ENCODE data around the gene BATF2. TPM values are rescaled to one million over a fixed set of nuclear protein-coding genes. Genes with fewer than 3 reads are reported as not detected.

BATF2 gene
- total RNA-seq, 2 experiments from 2014 or later: not detected

DNA sequence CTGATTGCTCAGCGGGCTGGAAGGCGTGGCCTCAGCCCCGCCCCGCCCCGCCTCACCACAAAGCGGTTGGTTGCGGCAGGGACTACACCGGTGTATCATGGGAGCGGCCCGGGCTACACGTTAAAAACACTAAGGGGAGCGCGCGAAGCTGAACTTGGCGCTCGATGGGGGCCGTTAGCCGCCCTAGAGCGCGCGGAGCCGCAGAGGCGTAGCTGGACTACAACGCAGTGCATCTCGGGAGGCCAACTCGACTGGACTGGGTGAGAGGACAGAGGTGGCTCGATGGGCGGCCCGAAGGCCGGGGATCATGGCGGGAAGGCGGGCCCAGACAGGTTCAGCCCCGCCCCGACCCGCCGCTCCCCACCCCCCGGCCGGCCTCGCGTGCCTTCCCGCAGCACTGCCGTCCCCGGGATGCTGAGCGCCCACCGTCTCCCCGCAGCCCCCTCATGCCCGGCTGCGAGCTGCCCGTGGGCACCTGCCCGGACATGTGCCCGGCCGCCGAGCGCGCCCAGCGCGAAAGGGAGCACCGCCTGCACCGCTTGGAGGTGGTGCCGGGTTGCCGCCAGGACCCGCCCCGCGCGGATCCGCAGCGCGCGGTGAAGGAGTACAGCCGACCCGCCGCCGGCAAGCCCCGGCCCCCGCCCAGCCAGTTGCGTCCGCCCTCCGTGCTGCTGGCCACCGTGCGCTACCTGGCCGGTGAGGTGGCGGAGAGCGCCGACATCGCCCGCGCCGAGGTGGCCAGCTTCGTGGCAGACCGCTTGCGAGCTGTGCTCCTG is 44.3 kb upstream of the BATF2 start, which contains the start of gene SAC3D1:
Gene SAC3D1, plus strand, starts transcription at position 364 of the 776 bp plus-strand sequence. Its CDS starts 83 bp downstream, at position 447.
- H3K27ac Mint-ChIP-seq: peak within 1 kb of the TSS; percentile 97
- DNase-seq: peak; percentile 95
- TF ChIP-seq, protein P1, sequence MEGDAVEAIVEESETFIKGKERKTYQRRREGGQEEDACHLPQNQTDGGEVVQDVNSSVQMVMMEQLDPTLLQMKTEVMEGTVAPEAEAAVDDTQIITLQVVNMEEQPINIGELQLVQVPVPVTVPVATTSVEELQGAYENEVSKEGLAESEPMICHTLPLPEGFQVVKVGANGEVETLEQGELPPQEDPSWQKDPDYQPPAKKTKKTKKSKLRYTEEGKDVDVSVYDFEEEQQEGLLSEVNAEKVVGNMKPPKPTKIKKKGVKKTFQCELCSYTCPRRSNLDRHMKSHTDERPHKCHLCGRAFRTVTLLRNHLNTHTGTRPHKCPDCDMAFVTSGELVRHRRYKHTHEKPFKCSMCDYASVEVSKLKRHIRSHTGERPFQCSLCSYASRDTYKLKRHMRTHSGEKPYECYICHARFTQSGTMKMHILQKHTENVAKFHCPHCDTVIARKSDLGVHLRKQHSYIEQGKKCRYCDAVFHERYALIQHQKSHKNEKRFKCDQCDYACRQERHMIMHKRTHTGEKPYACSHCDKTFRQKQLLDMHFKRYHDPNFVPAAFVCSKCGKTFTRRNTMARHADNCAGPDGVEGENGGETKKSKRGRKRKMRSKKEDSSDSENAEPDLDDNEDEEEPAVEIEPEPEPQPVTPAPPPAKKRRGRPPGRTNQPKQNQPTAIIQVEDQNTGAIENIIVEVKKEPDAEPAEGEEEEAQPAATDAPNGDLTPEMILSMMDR (IDR thresholded peaks at IDR 0.05): no peak
- H3K4me3 Mint-ChIP-seq: peak within 1 kb of the TSS; percentile 87
- intact Hi-C loops (cut with micrococcal nuclease): no loop called here
- ChIA-PET CTCF (interaction anchor here (1.0 to 2.3 kb wide), 10 partner anchors 8 to 289 kb away, joined by 3 to 18 read pairs (median 5); partner anchors contain the start of genes ARL2 and NAALADL1), POLR2A (interaction anchor here (0.8 to 3.3 kb wide), 12 partner anchors 9 to 456 kb away, joined by 3 to 13 read pairs (median 6); partner anchors contain the start of genes ARL2, CDCA5, SNX15 and ZNHIT2)
- H3K27me3 Mint-ChIP-seq: no peaks in the 10 kb centered on the region
- peaks cover 13% of the 10 kb centered on the region for H3K4me1 Mint-ChIP-seq (ENCODE audit: low read depth)
- peak; percentile 96 for ATAC-seq
- H3K9me3 Mint-ChIP-seq: no peaks in the 10 kb centered on the region
- H3K36me3 Mint-ChIP-seq (ENCODE audit: low read depth): peaks cover 12% of the 10 kb centered on the region

- CTCF ChIA-PET: interaction anchor here (1.1 to 2.3 kb wide), 8 partner anchors 9 to 289 kb away, joined by 4 to 18 read pairs (median 5); partner anchors contain the start of gene ARL2
- H3K27me3 Mint-ChIP-seq: no peaks in the 10 kb centered on the region
- peak overlapping the region; percentile 97 for H3K27ac Mint-ChIP-seq
- TF ChIP-seq, protein P1 (IDR thresholded peaks at IDR 0.05): no peak
- H3K4me1 Mint-ChIP-seq (ENCODE audit: low read depth): peaks cover 13% of the 10 kb centered on the region
- POLR2A ChIA-PET: interaction anchor here (0.8 to 3.3 kb wide), 12 partner anchors 8 to 457 kb away, joined by 3 to 13 read pairs (median 6); partner anchors contain the start of genes ARL2, CDCA5, SNX15 and ZNHIT2
- intact Hi-C loops (cut with micrococcal nuclease): no loop called here
- H3K9me3 Mint-ChIP-seq: no peaks in the 10 kb centered on the region
- peak overlapping the region; percentile 87 for H3K4me3 Mint-ChIP-seq
- DNase-seq (no peak), ATAC-seq (no peak)
- peaks cover 12% of the 10 kb centered on the region for H3K36me3 Mint-ChIP-seq (ENCODE audit: low read depth)
Observed at GRCh38 chr11:65040520-65040846, 43.7 kb upstream of the BATF2 start.

- Mint-ChIP-seq H3K9me3 (no peaks in the 10 kb centered on the region), H3K27ac (no peak overlapping the region), H3K36me3 (ENCODE audit: low read depth) (no peaks in the 10 kb centered on the region), H3K4me1 (ENCODE audit: low read depth) (peaks cover 2% of the 10 kb centered on the region), H3K4me3 (no peak overlapping the region), H3K27me3 (no peaks in the 10 kb centered on the region)
- ChIA-PET CTCF (interaction anchor here (1.7 kb wide), 1 partner anchor 8 kb away, joined by 5 read pairs; no protein-coding TSS in a partner anchor), POLR2A (no interaction called here)
- intact Hi-C loops (cut with micrococcal nuclease): no loop called here
- DNase-seq (no peak), ATAC-seq (no peak)
- TF ChIP-seq, protein P1 (IDR thresholded peaks at IDR 0.05): no peak
Observed at GRCh38 chr11:65036931-65037330, 40.2 kb upstream of the BATF2 start.

GRCh38 chr11:65035579-65035978 is 38.8 kb upstream of the BATF2 start:
- Mint-ChIP-seq H3K27ac (no peak overlapping the region), H3K27me3 (no peaks in the 10 kb centered on the region), H3K4me1 (ENCODE audit: low read depth) (peaks cover 1% of the 10 kb centered on the region), H3K4me3 (no peak overlapping the region), H3K9me3 (no peaks in the 10 kb centered on the region), H3K36me3 (ENCODE audit: low read depth) (no peaks in the 10 kb centered on the region)
- DNase-seq: no peak
- ChIA-PET POLR2A (interaction anchor here (0.7 to 0.9 kb wide), 2 partner anchors 21 to 61 kb away, joined by 3 read pairs; partner anchors contain the start of genes ARL2 and VPS51), CTCF (interaction anchor here (1.3 kb wide), 1 partner anchor 81 kb away, joined by 4 read pairs; no protein-coding TSS in a partner anchor)
- intact Hi-C loops (cut with micrococcal nuclease): no loop called here
- ATAC-seq: no peak
- TF ChIP-seq, protein P1 (IDR thresholded peaks at IDR 0.05): no peak

GRCh38 chr11:65034423-65034822 is 37.7 kb upstream of the BATF2 start:
- no peaks in the 10 kb centered on the region for H3K9me3 Mint-ChIP-seq
- no peaks in the 10 kb centered on the region for H3K4me1 Mint-ChIP-seq (ENCODE audit: low read depth)
- ATAC-seq (no peak), DNase-seq (no peak)
- intact Hi-C loops (cut with micrococcal nuclease): no loop called here
- POLR2A ChIA-PET: no interaction called here
- CTCF ChIA-PET: no interaction called here
- no peaks in the 10 kb centered on the region for H3K36me3 Mint-ChIP-seq (ENCODE audit: low read depth)
- no peak overlapping the region for H3K27ac Mint-ChIP-seq
- TF ChIP-seq, protein P1 (IDR thresholded peaks at IDR 0.05): no peak
- H3K4me3 Mint-ChIP-seq: no peak overlapping the region
- H3K27me3 Mint-ChIP-seq: no peaks in the 10 kb centered on the region
